Measurements from ENCODE around the gene KLRB1. TPM values are rescaled to one million over a fixed set of nuclear protein-coding genes. Genes with fewer than 3 reads are reported as not detected.
"Not testable (repeated sequence)": the region's sequence is repeated elsewhere in the genome, so short reads cannot be mapped to it uniquely, and the experiment has no call there.

The KLRB1 gene
- total and polyA plus RNA-seq, 2 experiments from 2014 or later, result not detected

- Histone ChIP-seq H3F3A (ENCODE audit: insufficient read depth) (no peaks in the 10 kb centered on the region), H3K27me3 (replicated peaks; ENCODE audit: insufficient read depth) (no peaks in the 10 kb centered on the region), H3K4me2 (ENCODE audit: unreplicated experiment) (no peak overlapping the region), H3K4me3 (no peak overlapping the region), H4K20me1 (ENCODE audit: insufficient read depth) (no peaks in the 10 kb centered on the region), H2AFZ (no peak overlapping the region), H3K9ac (no peak overlapping the region), H3K79me2 (ENCODE audit: insufficient read depth) (no peaks in the 10 kb centered on the region), H3K27ac (no peak overlapping the region), H3K9me2 (ENCODE audit: insufficient read depth) (no peaks in the 10 kb centered on the region), H3K36me3 (ENCODE audit: low read depth) (no peaks in the 10 kb centered on the region), H3K9me3 (ENCODE audit: low read depth) (no peaks in the 10 kb centered on the region), H3K4me1 (ENCODE audit: insufficient read depth) (no peaks in the 10 kb centered on the region)
- no peak for DNase-seq
- in situ Hi-C loops (cut with MboI), result no loop called here
- TF ChIP-seq EZH2phosphoT487 (IDR thresholded peaks at IDR 0.05; ENCODE audit: insufficient read depth, low read depth) (no peak), EZH2 (IDR thresholded peaks at IDR 0.05; ENCODE audit: insufficient read depth, poor library complexity, severe bottlenecking) (no peak)
- WGBS, 2 experiments (ENCODE audit: low coverage in 1 of 2, low lambda C conversion rate in 2 of 2, missing lambda C conversion rate in 2 of 2), result 59 to 60% methylated on average over 5 of the region's 5 CpGs
Observed at GRCh38 chr12:9597365-9597764, 10.4 kb downstream of the KLRB1 start.

- DNase-seq, result no peak
- H4K20me1 ChIP-seq (ENCODE audit: insufficient read depth), result no peaks in the 10 kb centered on the region
- H3K27ac ChIP-seq, result no peak overlapping the region
- 49 to 53% methylated on average over 2 of the region's 2 CpGs for WGBS, 2 experiments (ENCODE audit: low coverage in 1 of 2, low lambda C conversion rate in 2 of 2, missing lambda C conversion rate in 2 of 2)
- H3K9ac ChIP-seq, result no peak overlapping the region
- no peaks in the 10 kb centered on the region for H3F3A ChIP-seq (ENCODE audit: insufficient read depth)
- TF ChIP-seq EZH2phosphoT487 (IDR thresholded peaks at IDR 0.05; ENCODE audit: insufficient read depth, low read depth) (no peak), EZH2 (IDR thresholded peaks at IDR 0.05; ENCODE audit: insufficient read depth, poor library complexity, severe bottlenecking) (no peak)
- no peaks in the 10 kb centered on the region for H3K36me3 ChIP-seq (ENCODE audit: low read depth)
- no peak overlapping the region for H3K4me3 ChIP-seq
- no peaks in the 10 kb centered on the region for H3K79me2 ChIP-seq (ENCODE audit: insufficient read depth)
- H2AFZ ChIP-seq, result no peak overlapping the region
- H3K9me3 ChIP-seq (ENCODE audit: low read depth), result no peaks in the 10 kb centered on the region
- H3K4me2 ChIP-seq (ENCODE audit: unreplicated experiment), result no peak overlapping the region
- in situ Hi-C loops (cut with MboI), result no loop called here
- H3K4me1 ChIP-seq (ENCODE audit: insufficient read depth), result no peaks in the 10 kb centered on the region
- no peaks in the 10 kb centered on the region for H3K27me3 ChIP-seq (replicated peaks; ENCODE audit: insufficient read depth)
- H3K9me2 ChIP-seq (ENCODE audit: insufficient read depth), result no peaks in the 10 kb centered on the region
Observed at GRCh38 chr12:9590441-9590840, 17.3 kb downstream of the KLRB1 start.

GRCh38 chr12:9588749-9589148, 19.0 kb downstream of the KLRB1 start:
- Histone ChIP-seq H3K27ac (no peak overlapping the region), H3K9me3 (ENCODE audit: low read depth) (no peaks in the 10 kb centered on the region), H3K4me1 (ENCODE audit: insufficient read depth) (no peaks in the 10 kb centered on the region), H3K79me2 (ENCODE audit: insufficient read depth) (no peaks in the 10 kb centered on the region), H3K4me2 (ENCODE audit: unreplicated experiment) (no peak overlapping the region), H3K9me2 (ENCODE audit: insufficient read depth) (no peaks in the 10 kb centered on the region), H3K27me3 (replicated peaks; ENCODE audit: insufficient read depth) (no peaks in the 10 kb centered on the region), H3K36me3 (ENCODE audit: low read depth) (no peaks in the 10 kb centered on the region), H3K4me3 (no peak overlapping the region), H3K9ac (no peak overlapping the region), H3F3A (ENCODE audit: insufficient read depth) (no peaks in the 10 kb centered on the region), H4K20me1 (ENCODE audit: insufficient read depth) (no peaks in the 10 kb centered on the region), H2AFZ (no peak overlapping the region)
- 12 to 26% methylated on average over 2 of the region's 2 CpGs for WGBS, 2 experiments (ENCODE audit: low coverage in 1 of 2, low lambda C conversion rate in 2 of 2, missing lambda C conversion rate in 2 of 2)
- in situ Hi-C loops (cut with MboI), result no loop called here
- DNase-seq, result no peak
- TF ChIP-seq EZH2phosphoT487 (IDR thresholded peaks at IDR 0.05; ENCODE audit: insufficient read depth, low read depth) (no peak), EZH2 (IDR thresholded peaks at IDR 0.05; ENCODE audit: insufficient read depth, poor library complexity, severe bottlenecking) (no peak)

GRCh38 chr12:9587987-9588600, 19.6 kb downstream of the KLRB1 start:
- Histone ChIP-seq H3K27me3 (replicated peaks; ENCODE audit: insufficient read depth) (no peaks in the 10 kb centered on the region), H3K9me3 (ENCODE audit: low read depth) (no peaks in the 10 kb centered on the region), H3K4me2 (ENCODE audit: unreplicated experiment) (no peak overlapping the region), H3K9me2 (ENCODE audit: insufficient read depth) (no peaks in the 10 kb centered on the region), H3K9ac (no peak overlapping the region), H4K20me1 (ENCODE audit: insufficient read depth) (no peaks in the 10 kb centered on the region), H3K36me3 (ENCODE audit: low read depth) (no peaks in the 10 kb centered on the region), H2AFZ (no peak overlapping the region), H3F3A (ENCODE audit: insufficient read depth) (no peaks in the 10 kb centered on the region), H3K4me1 (ENCODE audit: insufficient read depth) (no peaks in the 10 kb centered on the region), H3K4me3 (no peak overlapping the region), H3K79me2 (ENCODE audit: insufficient read depth) (no peaks in the 10 kb centered on the region), H3K27ac (no peak overlapping the region)
- TF ChIP-seq EZH2 (IDR thresholded peaks at IDR 0.05; ENCODE audit: insufficient read depth, poor library complexity, severe bottlenecking), result no peak
- TF ChIP-seq EZH2phosphoT487 (IDR thresholded peaks at IDR 0.05; ENCODE audit: insufficient read depth, low read depth), result no peak
- in situ Hi-C loops (cut with MboI), result no loop called here
- WGBS, 2 experiments (ENCODE audit: low coverage in 1 of 2, low lambda C conversion rate in 2 of 2, missing lambda C conversion rate in 2 of 2), result 65 to 73% methylated on average over 4 of the region's 4 CpGs
- no peak for DNase-seq

GRCh38 chr12:9577729-9578128, 30.0 kb downstream of the KLRB1 start:
- H3K9me3 ChIP-seq (ENCODE audit: low read depth); H3K4me1 ChIP-seq (ENCODE audit: insufficient read depth); H3K27ac ChIP-seq; H3F3A ChIP-seq (ENCODE audit: insufficient read depth); H2AFZ ChIP-seq; H3K9me2 ChIP-seq (ENCODE audit: insufficient read depth); in situ Hi-C loops (cut with MboI); H3K4me2 ChIP-seq (ENCODE audit: unreplicated experiment); H3K79me2 ChIP-seq (ENCODE audit: insufficient read depth); DNase-seq; H3K36me3 ChIP-seq (ENCODE audit: low read depth); H3K9ac ChIP-seq; H3K4me3 ChIP-seq; H4K20me1 ChIP-seq (ENCODE audit: insufficient read depth); H3K27me3 ChIP-seq (replicated peaks; ENCODE audit: insufficient read depth): not testable (repeated sequence)
- WGBS, 2 experiments (ENCODE audit: low coverage in 1 of 2, low lambda C conversion rate in 2 of 2, missing lambda C conversion rate in 2 of 2), result 80 to 100% methylated on average over 2 of the region's 5 CpGs

GRCh38 chr12:9567151-9567550, 40.6 kb downstream of the KLRB1 start:
- H3K79me2 ChIP-seq (ENCODE audit: insufficient read depth); H3K36me3 ChIP-seq (ENCODE audit: low read depth); DNase-seq; H3K9me3 ChIP-seq (ENCODE audit: low read depth); H3K4me3 ChIP-seq; H4K20me1 ChIP-seq (ENCODE audit: insufficient read depth); H3K27me3 ChIP-seq (replicated peaks; ENCODE audit: insufficient read depth); H2AFZ ChIP-seq; H3K4me2 ChIP-seq (ENCODE audit: unreplicated experiment); H3K9me2 ChIP-seq (ENCODE audit: insufficient read depth); H3K9ac ChIP-seq; in situ Hi-C loops (cut with MboI); H3F3A ChIP-seq (ENCODE audit: insufficient read depth); H3K27ac ChIP-seq; H3K4me1 ChIP-seq (ENCODE audit: insufficient read depth): not testable (repeated sequence)
- WGBS, 2 experiments (ENCODE audit: low coverage in 1 of 2, low lambda C conversion rate in 2 of 2, missing lambda C conversion rate in 2 of 2), result 84 to 86% methylated on average over 7 of the region's 9 CpGs

- H3K9me3 ChIP-seq (ENCODE audit: low read depth); H3K4me2 ChIP-seq (ENCODE audit: unreplicated experiment); DNase-seq; H3K4me1 ChIP-seq (ENCODE audit: insufficient read depth); H3K27ac ChIP-seq; in situ Hi-C loops (cut with MboI); H3K27me3 ChIP-seq (replicated peaks; ENCODE audit: insufficient read depth); H3K9ac ChIP-seq; H3K79me2 ChIP-seq (ENCODE audit: insufficient read depth); H3K9me2 ChIP-seq (ENCODE audit: insufficient read depth); H3K36me3 ChIP-seq (ENCODE audit: low read depth); H3F3A ChIP-seq (ENCODE audit: insufficient read depth); H3K4me3 ChIP-seq; H4K20me1 ChIP-seq (ENCODE audit: insufficient read depth); H2AFZ ChIP-seq: not testable (repeated sequence)
- WGBS, 2 experiments (ENCODE audit: low coverage in 1 of 2, low lambda C conversion rate in 2 of 2, missing lambda C conversion rate in 2 of 2), result 76 to 87% methylated on average over 3 to 7 of the region's 7 CpGs
Observed at GRCh38 chr12:9566113-9566512, 41.6 kb downstream of the KLRB1 start.
